Hepatic stellate cell (primary cell): ENCODE results near the gene LPIN1.

Experiments used
- DNase-seq: peaks from one replicate; pipeline ENCODE4 v3.0.0; 2011; ENCODE audit warnings: low spot score

The LPIN1 gene

GRCh38 chr2:11866358-11867335, 120.2 kb downstream of the LPIN1 start:
- DNase-seq, result no peak

- DNase-seq, result no peak
These were observed 121.5 kb downstream of the LPIN1 start for GRCh38 chr2:11867926-11868325.

- no peak for DNase-seq
These were observed 123.1 kb downstream of the LPIN1 start for GRCh38 chr2:11869391-11869991.

GRCh38 chr2:11870064-11870463, 123.6 kb downstream of the LPIN1 start:
- DNase-seq, result no peak

- DNase-seq, result no peak
These were observed 124.2 kb downstream of the LPIN1 start for GRCh38 chr2:11870584-11870983.

GRCh38 chr2:11871421-11871820, 125.0 kb downstream of the LPIN1 start:
- no peak for DNase-seq

- no peak for DNase-seq
These were observed 126.0 kb downstream of the LPIN1 start for GRCh38 chr2:11872247-11872947.

GRCh38 chr2:11872948-11873269, 126.5 kb downstream of the LPIN1 start:
- no peak for DNase-seq

GRCh38 chr2:11873356-11874154, 127.1 kb downstream of the LPIN1 start:
- DNase-seq, result no peak

GRCh38 chr2:11874861-11875260, 128.4 kb downstream of the LPIN1 start:
- no peak for DNase-seq

GRCh38 chr2:11875481-11875880, 129.0 kb downstream of the LPIN1 start:
- DNase-seq, result no peak

- no peak for DNase-seq
These were observed 130.0 kb downstream of the LPIN1 start for GRCh38 chr2:11876436-11876835.

GRCh38 chr2:11876889-11877288, 130.5 kb downstream of the LPIN1 start:
- no peak for DNase-seq
